C4-2B (cell line): ENCODE results near the gene DPM3.

Source experiments
- H3K27ac ChIP-seq: fragments of 450-650 bp; 2 replicates; pipeline ENCODE4 v1.5.1; 2017
- ZFX ChIP-seq: fragments of 450-650 bp; IDR thresholded peaks from 2 replicates; pipeline ENCODE4 v1.6.1; 2017
- TF ChIP-seq, protein P1 (sequence below): fragments of 450-650 bp; conservative IDR thresholded peaks from 2 replicates; pipeline ENCODE4 v1.5.1; 2017; ENCODE audit warnings: mild to moderate bottlenecking

DPM3 gene

DNA sequence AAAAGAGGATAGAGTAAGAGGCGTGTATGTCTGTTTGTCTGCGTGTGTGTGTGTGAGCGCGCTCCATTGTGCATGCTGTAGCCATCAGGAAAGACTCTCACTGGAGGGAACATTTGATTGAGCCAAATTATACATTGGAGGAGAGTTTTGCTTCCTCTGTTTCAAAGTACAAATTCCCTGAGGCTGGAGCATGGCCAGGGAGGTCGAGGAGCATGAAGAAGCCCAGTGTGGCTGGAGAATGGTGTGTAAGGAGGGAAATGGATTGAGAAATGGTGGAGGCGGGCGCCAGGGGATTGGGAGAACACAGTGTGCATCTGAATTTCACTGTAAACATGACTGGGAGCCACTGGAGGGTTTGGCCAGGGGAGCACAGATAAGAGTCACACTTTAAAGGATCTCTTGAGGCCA is 34.7 kb downstream of the DPM3 start:
- TF ChIP-seq ZFX = no peak
- TF ChIP-seq, protein P1, sequence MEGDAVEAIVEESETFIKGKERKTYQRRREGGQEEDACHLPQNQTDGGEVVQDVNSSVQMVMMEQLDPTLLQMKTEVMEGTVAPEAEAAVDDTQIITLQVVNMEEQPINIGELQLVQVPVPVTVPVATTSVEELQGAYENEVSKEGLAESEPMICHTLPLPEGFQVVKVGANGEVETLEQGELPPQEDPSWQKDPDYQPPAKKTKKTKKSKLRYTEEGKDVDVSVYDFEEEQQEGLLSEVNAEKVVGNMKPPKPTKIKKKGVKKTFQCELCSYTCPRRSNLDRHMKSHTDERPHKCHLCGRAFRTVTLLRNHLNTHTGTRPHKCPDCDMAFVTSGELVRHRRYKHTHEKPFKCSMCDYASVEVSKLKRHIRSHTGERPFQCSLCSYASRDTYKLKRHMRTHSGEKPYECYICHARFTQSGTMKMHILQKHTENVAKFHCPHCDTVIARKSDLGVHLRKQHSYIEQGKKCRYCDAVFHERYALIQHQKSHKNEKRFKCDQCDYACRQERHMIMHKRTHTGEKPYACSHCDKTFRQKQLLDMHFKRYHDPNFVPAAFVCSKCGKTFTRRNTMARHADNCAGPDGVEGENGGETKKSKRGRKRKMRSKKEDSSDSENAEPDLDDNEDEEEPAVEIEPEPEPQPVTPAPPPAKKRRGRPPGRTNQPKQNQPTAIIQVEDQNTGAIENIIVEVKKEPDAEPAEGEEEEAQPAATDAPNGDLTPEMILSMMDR = no peak
- no peak overlapping the region for H3K27ac ChIP-seq

DNA sequence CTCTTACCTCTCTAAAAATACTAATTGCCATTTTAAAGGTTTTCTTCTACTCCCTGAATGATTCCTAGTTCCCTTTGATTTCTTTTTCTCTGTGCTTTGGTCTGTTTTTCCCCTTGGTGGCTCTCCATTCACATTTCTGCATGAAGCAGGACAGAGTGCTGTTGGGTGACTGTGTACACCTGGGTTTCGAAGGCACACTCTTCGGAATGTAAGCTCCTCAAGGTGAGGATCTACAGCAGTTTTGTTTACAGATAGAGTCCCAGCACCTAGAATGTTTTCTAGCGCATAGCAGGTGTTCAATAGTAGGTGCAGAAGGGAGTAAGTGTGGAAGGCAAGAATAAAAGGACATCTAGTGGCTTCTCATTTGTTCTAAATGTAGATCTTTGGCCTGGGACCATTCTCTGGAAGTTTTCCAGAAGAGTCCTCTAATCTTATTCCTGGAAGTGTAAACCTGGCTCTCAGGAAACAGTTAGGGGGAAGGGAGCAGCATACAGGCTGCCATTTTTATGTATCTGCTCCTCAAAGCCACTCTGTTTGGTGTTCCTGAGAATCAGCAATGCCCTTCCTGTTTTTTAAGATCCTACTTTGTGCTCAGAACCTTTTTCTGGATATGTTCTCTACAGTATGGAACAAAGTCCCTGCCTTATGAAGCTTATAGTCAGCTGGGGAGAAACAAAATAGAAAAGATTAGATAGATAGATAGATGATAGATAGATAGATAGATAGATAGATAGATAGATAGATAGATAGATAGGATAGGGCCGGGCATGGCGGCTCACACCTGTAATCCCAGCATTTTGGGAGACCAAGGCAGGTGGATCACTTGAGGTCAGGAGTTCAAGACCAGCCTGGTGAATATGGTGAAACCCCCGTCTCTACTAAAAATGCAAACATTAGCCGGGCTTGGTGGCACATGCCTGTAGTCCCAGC is 35.5 kb downstream of the DPM3 start:
- TF ChIP-seq ZFX = no peak
- TF ChIP-seq, protein P1 = no peak
- no peak overlapping the region for H3K27ac ChIP-seq

DNA sequence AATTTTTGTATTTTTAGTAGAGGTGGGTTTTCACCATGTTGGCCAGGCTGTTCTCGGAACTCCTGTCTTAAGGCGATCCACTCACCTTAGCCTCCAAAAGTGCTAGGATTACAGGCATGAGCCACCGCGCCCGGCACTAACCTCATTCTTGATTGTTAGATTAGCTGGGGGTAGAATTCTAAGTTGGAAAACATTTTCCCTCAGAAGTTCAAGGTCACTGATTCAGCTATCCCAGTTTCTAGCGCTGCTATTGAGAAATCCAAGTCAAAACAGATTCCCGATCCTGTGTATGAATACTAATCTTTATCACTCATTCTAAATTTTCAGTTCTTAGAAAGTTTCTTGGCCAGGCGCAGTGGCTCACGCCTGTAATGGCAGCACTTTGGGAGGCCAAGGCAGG is 37.0 kb downstream of the DPM3 start:
- no peak for TF ChIP-seq ZFX
- H3K27ac ChIP-seq = no peak overlapping the region

DNA sequence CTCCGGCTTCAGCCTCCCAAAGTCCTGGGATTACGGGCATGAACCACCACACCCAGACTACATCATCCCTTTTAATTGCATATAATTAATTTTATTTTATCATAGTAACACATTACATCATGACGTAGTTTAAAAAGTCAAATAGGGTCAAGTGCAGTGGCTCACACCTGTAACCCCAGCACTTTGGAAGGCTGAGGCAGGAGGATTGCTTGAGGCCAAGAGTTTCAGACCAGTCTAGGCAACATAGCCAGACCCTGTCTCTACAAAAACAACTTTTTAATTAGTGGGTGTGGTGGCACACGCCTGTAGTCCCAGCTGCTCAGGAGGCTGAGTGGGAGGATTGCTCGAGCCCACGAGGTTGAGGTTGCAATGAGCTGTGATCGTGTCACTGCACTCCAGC is 41.0 kb downstream of the DPM3 start:
- H3K27ac ChIP-seq = no peak overlapping the region
- TF ChIP-seq, protein P1 = no peak
- TF ChIP-seq ZFX = no peak

DNA sequence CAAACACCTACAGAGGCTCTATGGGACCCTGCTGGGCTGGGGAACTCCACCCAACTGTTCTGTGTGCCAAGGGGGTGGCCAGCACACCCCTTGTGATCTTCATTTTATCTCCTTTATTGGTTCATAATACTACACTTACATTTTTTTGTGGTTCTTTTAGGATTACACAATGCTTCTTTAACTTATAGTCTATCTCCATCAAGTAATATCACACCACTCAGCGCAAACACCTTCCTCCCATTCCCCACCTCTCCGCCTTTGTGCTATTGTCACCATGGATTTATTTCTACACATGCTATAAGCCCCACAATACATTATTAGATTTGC is 45.7 kb downstream of the DPM3 start:
- TF ChIP-seq, protein P1 = no peak; the same call in 1 of the 2 replicates
- no peak for TF ChIP-seq ZFX
- no peak overlapping the region for H3K27ac ChIP-seq

DNA sequence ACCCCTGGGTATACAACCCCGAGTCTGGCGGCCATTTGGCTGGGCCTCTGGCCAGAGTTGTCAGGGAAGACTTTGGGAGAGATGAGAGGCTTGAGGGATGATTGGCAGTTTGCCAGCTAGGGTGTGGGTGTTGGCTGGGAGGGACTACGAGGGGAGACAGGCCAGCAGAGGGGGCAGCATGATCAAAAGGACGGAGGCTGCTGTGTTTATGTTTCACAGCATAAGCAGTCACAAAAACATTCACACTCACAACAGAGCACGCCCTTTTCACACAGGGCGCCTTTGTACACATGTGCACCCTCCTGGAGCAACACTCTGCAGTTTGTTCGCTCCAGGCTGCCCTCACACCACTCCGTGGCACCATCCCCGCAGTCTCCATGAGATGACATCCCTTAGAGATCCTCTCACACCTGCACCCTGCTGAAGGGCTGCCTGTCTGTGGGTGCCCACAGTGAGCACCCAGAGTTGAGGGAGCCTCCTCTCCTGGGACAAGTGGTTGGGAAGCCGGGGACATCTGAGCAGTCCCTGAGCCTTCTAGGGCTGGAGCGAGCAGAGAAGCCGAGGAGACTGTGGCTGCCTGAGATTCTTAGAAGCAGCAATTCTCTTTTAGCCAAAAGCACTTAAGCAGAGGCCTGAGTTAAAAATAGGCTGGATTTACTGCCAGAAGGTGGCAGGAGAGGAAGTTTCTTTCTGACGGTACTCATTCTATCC is 46.3 kb downstream of the DPM3 start:
- TF ChIP-seq, protein P1 = peak; percentile 73
- no peak for TF ChIP-seq ZFX
- no peak overlapping the region for H3K27ac ChIP-seq

DNA sequence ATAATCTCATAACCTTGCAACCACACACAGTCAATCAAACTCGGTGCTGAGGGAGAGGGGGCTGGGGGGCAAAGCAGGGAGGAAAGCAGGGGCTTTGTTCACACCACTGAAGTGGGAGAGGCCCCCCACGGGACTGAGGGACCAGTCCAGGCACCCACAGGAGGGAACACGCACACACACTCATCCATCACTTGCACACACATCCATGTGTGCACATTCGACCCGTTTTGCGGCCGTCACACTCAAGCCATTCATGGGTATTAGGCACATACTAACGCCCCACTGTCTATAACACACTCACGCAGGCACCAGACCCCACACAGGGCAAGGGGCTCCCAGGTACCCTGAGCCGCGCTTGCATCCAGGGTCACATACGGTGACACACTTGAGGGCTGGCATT is 47.7 kb downstream of the DPM3 start:
- H3K27ac ChIP-seq = no peak overlapping the region
- no peak for TF ChIP-seq ZFX
- TF ChIP-seq, protein P1 = no peak
